H9 (cell line): ENCODE data around the gene SCARF1. TPM values are rescaled to one million over a fixed set of nuclear protein-coding genes. Genes with fewer than 3 reads are reported as not detected.

Experiments
- DNase-seq: peaks from one replicate; pipeline ENCODE4 v3.0.0-alpha.2; 2017
- H2AFZ ChIP-seq: one replicate; pipeline ENCODE4 v1.6.1; 2013; ENCODE audit warnings: mild to moderate bottlenecking, low read length, control low read depth, moderate library complexity
- H2AK5ac ChIP-seq: 2 replicates; pipeline ENCODE4 v1.6.1; 2013; ENCODE audit warnings: low read length, control low read depth, mixed read lengths; ENCODE audit not compliant: insufficient read length
- H2BK120ac ChIP-seq: one replicate; pipeline ENCODE4 v1.6.1; 2013; ENCODE audit warnings: low read depth, mild to moderate bottlenecking, low read length, control low read depth, inconsistent platforms; ENCODE audit not compliant: poor library complexity, severe bottlenecking
- H2BK12ac ChIP-seq: 2 replicates; pipeline ENCODE4 v1.6.1; 2013; ENCODE audit warnings: low read length, control low read depth, mixed read lengths, low read depth; ENCODE audit not compliant: insufficient read length
- H2BK15ac ChIP-seq: 2 replicates; pipeline ENCODE4 v1.6.1; 2013; ENCODE audit warnings: low read depth, low read length, control low read depth
- H2BK20ac ChIP-seq: one replicate; pipeline ENCODE4 v1.6.1; 2013; ENCODE audit warnings: low read depth, mild to moderate bottlenecking, low read length, control low read depth, inconsistent platforms; ENCODE audit not compliant: poor library complexity, severe bottlenecking
- H2BK5ac ChIP-seq: 2 replicates; pipeline ENCODE4 v1.6.1; 2013; ENCODE audit warnings: low read length, control low read depth, mixed read lengths; ENCODE audit not compliant: insufficient read length
- H3K14ac ChIP-seq: 2 replicates; pipeline ENCODE4 v1.6.1; 2013; ENCODE audit warnings: low read length, control low read depth; ENCODE audit not compliant: insufficient read depth
- H3K18ac ChIP-seq: 2 replicates; pipeline ENCODE4 v1.6.1; 2013; ENCODE audit warnings: low read depth, mild to moderate bottlenecking, mixed read lengths, low read length, control low read depth; ENCODE audit not compliant: insufficient read length
- H3K23ac ChIP-seq: 2 replicates; pipeline ENCODE4 v1.6.1; 2013; ENCODE audit warnings: low read length, control low read depth, mixed read lengths, low read depth; ENCODE audit not compliant: insufficient read length
- H3K23me2 ChIP-seq: 2 replicates; pipeline ENCODE4 v1.6.1; 2013; ENCODE audit warnings: low read depth, mild to moderate bottlenecking, mixed read lengths, low read length, control low read depth; ENCODE audit not compliant: insufficient read length, poor library complexity, severe bottlenecking
- H3K27ac ChIP-seq: 2 replicates; pipeline ENCODE4 v1.5.1; 2013; ENCODE audit warnings: low read length, control low read depth, mixed read lengths, low read depth; ENCODE audit not compliant: insufficient read length
- H3K27me3 ChIP-seq: 2 replicates; pipeline ENCODE4 v1.6.1; 2013; ENCODE audit warnings: low read length, control low read depth, inconsistent platforms; ENCODE audit not compliant: insufficient read depth
- H3K4ac ChIP-seq: 2 replicates; pipeline ENCODE4 v1.6.1; 2013; ENCODE audit warnings: low read depth, mild to moderate bottlenecking, control low read depth, inconsistent platforms, low read length, moderate library complexity
- H3K4me1 ChIP-seq: 2 replicates; pipeline ENCODE4 v1.6.1; 2013; ENCODE audit warnings: low read length, control low read depth, inconsistent platforms; ENCODE audit not compliant: insufficient read depth
- H3K4me2 ChIP-seq: 2 replicates; pipeline ENCODE4 v1.6.1; 2013; ENCODE audit warnings: low read length, control low read depth, mixed read lengths; ENCODE audit not compliant: insufficient read length, insufficient read depth
- H3K56ac ChIP-seq: 2 replicates; pipeline ENCODE4 v1.6.1; 2013; ENCODE audit warnings: low read depth, mild to moderate bottlenecking, mixed read lengths, low read length, control low read depth; ENCODE audit not compliant: insufficient read length
- H3K79me1 ChIP-seq: 2 replicates; pipeline ENCODE4 v1.6.1; 2013; ENCODE audit warnings: low read depth, mild to moderate bottlenecking, moderate library complexity, low read length, control low read depth, inconsistent platforms; ENCODE audit not compliant: insufficient read depth, poor library complexity, severe bottlenecking
- H3K79me2 ChIP-seq: 2 replicates; pipeline ENCODE4 v1.6.1; 2013; ENCODE audit warnings: low read length, control low read depth, inconsistent platforms; ENCODE audit not compliant: insufficient read depth
- H3K9ac ChIP-seq: 2 replicates; pipeline ENCODE4 v1.6.1; 2013; ENCODE audit warnings: low read length, control low read depth, mixed read lengths; ENCODE audit not compliant: insufficient read length; ENCODE audit errors: extremely low read depth
- H3K9me3 ChIP-seq: one replicate; pipeline ENCODE4 v1.6.1; 2013; ENCODE audit warnings: low read depth, low read length, inconsistent platforms; ENCODE audit not compliant: control insufficient read depth
- H3T11ph ChIP-seq: one replicate; pipeline ENCODE4 v1.6.1; 2013; ENCODE audit warnings: mild to moderate bottlenecking, low read length, control low read depth, inconsistent platforms
- H4K20me1 ChIP-seq: one replicate; pipeline ENCODE4 v1.6.1; 2013; ENCODE audit not compliant: control insufficient read depth, insufficient read length, insufficient read depth
- H4K5ac ChIP-seq: 2 replicates; pipeline ENCODE4 v1.6.1; 2013; ENCODE audit warnings: low read depth, mild to moderate bottlenecking, mixed read lengths, low read length, control low read depth; ENCODE audit not compliant: insufficient read length
- H4K8ac ChIP-seq: replicated peaks from 2 replicates; pipeline ENCODE4 v1.6.1; 2013; ENCODE audit warnings: low read length, control low read depth, mixed read lengths, low read depth; ENCODE audit not compliant: insufficient read length
- H4K91ac ChIP-seq: 2 replicates; pipeline ENCODE4 v1.6.1; 2013; ENCODE audit warnings: low read depth, mild to moderate bottlenecking, moderate library complexity, mixed read lengths, low read length, control low read depth; ENCODE audit not compliant: insufficient read length
- H3K27ac Mint-ChIP-seq, 3 experiments: 2 replicates in 2 of 3; 3 replicates in 1 of 3; pipeline ENCODE4 v1.8.0; 2020 to 2021; ENCODE audit warnings: mixed read lengths in 3 of 3, mild to moderate bottlenecking in 1 of 3, moderate library complexity in 1 of 3
- H3K27me3 Mint-ChIP-seq: 2 replicates; pipeline ENCODE4 v1.8.0; 2021; ENCODE audit warnings: low read depth, mild to moderate bottlenecking, moderate library complexity, mixed read lengths
- H3K36me3 Mint-ChIP-seq, 3 experiments: 2 replicates in 2 of 3; 3 replicates in 1 of 3; pipeline ENCODE4 v1.8.0; 2020 to 2021; ENCODE audit warnings: low read depth in 3 of 3, mixed read lengths in 3 of 3; ENCODE audit not compliant: insufficient read depth in 1 of 3
- H3K4me1 Mint-ChIP-seq, 2 experiments: 2 replicates each; pipeline ENCODE4 v1.8.0; 2020; ENCODE audit warnings: mixed read lengths in 2 of 2
- H3K4me3 Mint-ChIP-seq, 2 experiments: 2 replicates in 1 of 2; 3 replicates in 1 of 2; pipeline ENCODE4 v1.8.0; 2020 to 2021; ENCODE audit warnings: mild to moderate bottlenecking in 2 of 2, mixed read lengths in 2 of 2, moderate library complexity in 1 of 2
- H3K9me3 Mint-ChIP-seq, 2 experiments: 2 replicates in 1 of 2; 3 replicates in 1 of 2; pipeline ENCODE4 v1.8.0; 2020; ENCODE audit warnings: mild to moderate bottlenecking in 2 of 2, mixed read lengths in 2 of 2, moderate library complexity in 1 of 2
- CTCF ChIP-seq: fragments of 200-600 bp; sonication (generic); conservative IDR thresholded peaks from 3 replicates; pipeline ENCODE4 v1.8.0; 2021; ENCODE audit warnings: antibody characterized with exemption, mild to moderate bottlenecking
- WGBS: extraction: QIAGEN DNeasy Blood & Tissue Kit; methylation state at CpG from one replicate; pipeline ENCODE4 v1.1.7; 2013; ENCODE audit warnings: missing lambda C conversion rate, low lambda C conversion rate, mixed read lengths; ENCODE audit not compliant: insufficient read length; ENCODE audit errors: extremely low coverage; 5-methylcytosine and 5-hydroxymethylcytosine counted together
- total RNA-seq: library from RNA; stranded (reverse); gene quantifications from 2 replicates; pipeline ENCODE4 v1.2.1, GENCODE V29; 2021

Gene SCARF1
- total RNA-seq, 1 experiment from 2014 or later, result 2.4 TPM

- no peak overlapping the region for H3K4ac ChIP-seq
- no peaks in the 10 kb centered on the region for H3K79me2 ChIP-seq
- peak overlapping the region in 2 of 3 experiments; percentile 63 to 86; a peak in 2 of 7 replicates for H3K27ac Mint-ChIP-seq
- H4K91ac ChIP-seq, result no peak overlapping the region
- no peak overlapping the region for H3K4me2 ChIP-seq
- H3K4me3 Mint-ChIP-seq, result peak overlapping the region in 1 of 2 experiments; percentile 17; a peak in 1 of 5 replicates
- no peaks in the 10 kb centered on the region for H4K20me1 ChIP-seq
- H3K27me3 Mint-ChIP-seq, result no peaks in the 10 kb centered on the region
- no peak overlapping the region for H4K8ac ChIP-seq
- H3K14ac ChIP-seq, result no peak overlapping the region
- H2AK5ac ChIP-seq, result no peak overlapping the region
- no peak overlapping the region for H3K9ac ChIP-seq
- no peak overlapping the region for H2BK120ac ChIP-seq
- peaks cover 10 to 15% (median 13%) of the 10 kb centered on the region in 3 experiments for H3K36me3 Mint-ChIP-seq
- peaks cover 8 to 9% of the 10 kb centered on the region in 2 experiments for H3K9me3 Mint-ChIP-seq
- H4K5ac ChIP-seq, result no peak overlapping the region
- no peaks in the 10 kb centered on the region for H3K4me1 ChIP-seq
- H3K27ac ChIP-seq, result no peak overlapping the region
- no peak overlapping the region for H2BK15ac ChIP-seq
- no peaks in the 10 kb centered on the region for H3K27me3 ChIP-seq
- H3K56ac ChIP-seq, result no peak overlapping the region
- H2BK12ac ChIP-seq, result no peak overlapping the region
- no peak overlapping the region for H3K23ac ChIP-seq
- WGBS, result no CpG with 5 or more reads among the region's 14 CpGs
- no peaks in the 10 kb centered on the region for H3K9me3 ChIP-seq
- no peaks in the 10 kb centered on the region for H3K23me2 ChIP-seq
- H3K79me1 ChIP-seq, result no peaks in the 10 kb centered on the region
- no peak overlapping the region for H2BK5ac ChIP-seq
- no peak overlapping the region for H3K18ac ChIP-seq
- DNase-seq, result no peak
- no peak overlapping the region for H3T11ph ChIP-seq
- H2AFZ ChIP-seq, result no peak overlapping the region
- no peaks in the 10 kb centered on the region for H3K4me1 Mint-ChIP-seq
- TF ChIP-seq CTCF, result no peak
- H2BK20ac ChIP-seq, result no peak overlapping the region
These were observed 47.6 kb downstream of the SCARF1 start for GRCh38 chr17:1597861-1598342.
